K562 (cell line): ENCODE data around the gene ACTR1B. TPM values are rescaled to one million over a fixed set of nuclear protein-coding genes. Genes with fewer than 3 reads are reported as not detected.

Experiments used
- ATAC-seq: fragments of 200-7000 bp; cut with Tn5 transposase; 3 replicates; pipeline ENCODE4 v1.9.1; 2020; ENCODE audit warnings: moderate library complexity
- BruUV-seq: library from RNA; stranded (reverse); fragments of 400-500 nt; replicated peaks from 2 replicates; lab custom pipeline; 2021; lab: Mats Ljungman, UMichigan
- CTCF ChIA-PET: fragments of 300-600 bp; formaldehyde crosslinking; extraction: SDS; loops from one replicate; lab custom pipeline; 2021; ENCODE audit warnings: low intra/inter-chr PET ratio; lab: Yijun Ruan, JAX
- POLR2A ChIA-PET: fragments of 300-600, 350-650 bp; sonication (Branson Sonifier 250); formaldehyde crosslinking; extraction: SDS; loops from one replicate; lab custom pipeline; 2021; ENCODE audit warnings: antibody characterized with exemption, inconsistent platforms; lab: Yijun Ruan, JAX
- DNase-seq, 4 experiments: peaks; one replicate each; pipeline versions ENCODE4 v3.0.0 to v3.0.0-alpha.2; 2011 to 2018; ENCODE audit warnings: low spot score in 3 of 4, mixed read lengths in 3 of 4; ENCODE audit errors: extremely low read depth in 1 of 4
- FAIRE-seq: peaks from 2 replicates; lab custom pipeline; 2011; peaks lifted over from hg19 to GRCh38; lab: Jason Lieb, UNC
- H2AFZ ChIP-seq: 2 replicates; pipeline ENCODE4 v1.6.0; 2011; ENCODE audit warnings: low read depth, low read length, control low read depth, inconsistent platforms
- H3K27ac ChIP-seq: fragments of 200-600 bp; 3 replicates; pipeline ENCODE4 v1.8.0; 2011; ENCODE audit warnings: low read depth, mild to moderate bottlenecking, control low read depth, inconsistent platforms, low read length, moderate library complexity, mixed read lengths; ENCODE audit errors: extremely low read depth
- H3K27me3 ChIP-seq, 2 experiments: fragments of 300-600 bp in 1 of 2; 2 replicates in 1 of 2; 3 replicates in 1 of 2; pipeline versions ENCODE4 v1.6.0 to v1.8.0; 2011; ENCODE audit warnings: inconsistent platforms in 2 of 2, low read length in 2 of 2, mild to moderate bottlenecking in 1 of 2, mixed read lengths in 1 of 2, moderate library complexity in 1 of 2; ENCODE audit not compliant: control insufficient read depth in 2 of 2, insufficient read depth in 2 of 2
- H3K36me3 ChIP-seq: fragments of 300-600 bp; 3 replicates; pipeline ENCODE4 v1.8.0; 2011; ENCODE audit warnings: mild to moderate bottlenecking, low read length, inconsistent platforms; ENCODE audit not compliant: control insufficient read depth, insufficient read depth
- H3K4me1 ChIP-seq, 2 experiments: fragments of 200-600 bp in 1 of 2; replicated peaks in 1 of 2; 2 replicates in 1 of 2; 3 replicates in 1 of 2; pipeline versions ENCODE4 v1.5.1 to v1.8.0; 2011; ENCODE audit warnings: inconsistent platforms in 2 of 2, low read length in 2 of 2, mild to moderate bottlenecking in 1 of 2, mixed read lengths in 1 of 2, moderate library complexity in 1 of 2; ENCODE audit not compliant: control insufficient read depth in 2 of 2, insufficient read depth in 2 of 2
- H3K4me2 ChIP-seq: 2 replicates; pipeline ENCODE4 v1.6.1; 2011; ENCODE audit warnings: low read length, control low read depth, inconsistent platforms, mixed read lengths; ENCODE audit not compliant: insufficient read depth
- H3K4me3 ChIP-seq: fragments of 200-600 bp; sonication (generic), shearing (Covaris generic); 2 replicates; pipeline ENCODE4 v1.5.1; 2016; ENCODE audit warnings: control low read depth, inconsistent platforms
- H3K79me2 ChIP-seq: fragments of 200-600 bp; 3 replicates; pipeline ENCODE4 v1.8.0; 2011; ENCODE audit warnings: low read length, inconsistent platforms; ENCODE audit not compliant: control insufficient read depth, insufficient read depth
- H3K9ac ChIP-seq, 2 experiments: 2 replicates each; pipeline versions ENCODE4 v1.6.0 to v1.6.1; 2011; ENCODE audit warnings: low read depth in 2 of 2, low read length in 2 of 2, control low read depth in 1 of 2, inconsistent platforms in 1 of 2, mild to moderate bottlenecking in 1 of 2, mixed read lengths in 1 of 2; ENCODE audit not compliant: insufficient read depth in 1 of 2
- H3K9me1 ChIP-seq: one replicate; pipeline ENCODE4 v1.6.0; 2011; ENCODE audit warnings: inconsistent platforms, mild to moderate bottlenecking, low read length, moderate library complexity; ENCODE audit not compliant: control insufficient read depth, insufficient read depth
- H3K9me3 ChIP-seq: replicated peaks from 2 replicates; pipeline ENCODE4 v1.5.1; 2011; ENCODE audit warnings: low read depth, low read length, inconsistent platforms; ENCODE audit not compliant: control insufficient read depth, insufficient read depth
- H4K20me1 ChIP-seq: replicated peaks from 2 replicates; pipeline ENCODE4 v1.6.1; 2011; ENCODE audit warnings: low read length, inconsistent platforms, mixed read lengths; ENCODE audit not compliant: control insufficient read depth, insufficient read depth
- ELF4 ChIP-seq: fragments of 450-650 bp; formaldehyde crosslinking; IDR thresholded peaks from 2 replicates; pipeline ENCODE4 v1.4.0; 2022; ENCODE audit warnings: missing genetic modification characterization
- NRF1 ChIP-seq, 2 experiments: fragments of 450-650 bp; IDR thresholded peaks in 1 of 2; conservative IDR thresholded peaks in 1 of 2; 2 replicates each; pipeline ENCODE4 v1.6.1; 2014; ENCODE audit warnings: mild to moderate bottlenecking in 2 of 2
- POLR2AphosphoS2 ChIP-seq: IDR thresholded peaks from 2 replicates; pipeline ENCODE4 v1.6.1; 2012; ENCODE audit warnings: low read length, improper control_type of control experiment
- RFX7 ChIP-seq: fragments of 250-450 bp; sonication (Bioruptor Pico); IDR thresholded peaks from 2 replicates; pipeline ENCODE4 v1.5.1; 2021; ENCODE audit warnings: mild to moderate bottlenecking
- SMARCA4 ChIP-seq: fragments of 450-650 bp; IDR thresholded peaks from 2 replicates; pipeline ENCODE4 v1.6.1; 2016
- SNIP1 ChIP-seq: fragments of 450-650 bp; IDR thresholded peaks from 2 replicates; pipeline ENCODE4 v1.7.1; 2017; ENCODE audit warnings: low read depth, mild to moderate bottlenecking
- ZNF280B ChIP-seq: fragments of 250-450 bp; sonication (Bioruptor Pico); IDR thresholded peaks from 2 replicates; pipeline ENCODE4 v1.5.1; 2021; ENCODE audit warnings: mild to moderate bottlenecking
- WGBS: fragments of 100-300 bp; shearing (Covaris generic); methylation state at CpG from one replicate; pipeline ENCODE4 v1.1.6; 2016; ENCODE audit warnings: low coverage, mixed read lengths; ENCODE audit not compliant: insufficient coverage; ENCODE audit errors: missing lambda C conversion rate; 5-methylcytosine and 5-hydroxymethylcytosine counted together
- in situ Hi-C: fragments of 300-500 bp; cut with MboI; formaldehyde crosslinking; loops from 4 replicates; pipeline ENCODE4 v1.15.0; 2018; ENCODE audit warnings: inconsistent platforms, mixed read lengths
- intact Hi-C: fragments of 100-400 bp; cut with micrococcal nuclease; formaldehyde crosslinking; loops from 2 replicates; pipeline ENCODE4 v1.14.2; 2022
- polyA plus RNA-seq, 8 experiments: library from polyadenylated mRNA; depleted of rRNA in 4 of 8; stranded (reverse) in 5 of 8; unstranded in 3 of 8; fragments of >200 nt; fragmentation: Nextera tagmentation in 2 of 8; fragmentation: Illumina TruSeq in 1 of 8; extraction: Ambion mirVana in 2 of 8; extraction: Trizol in 1 of 8; gene quantifications; 2 replicates each; pipeline versions ENCODE4 v1.2.1 to v1.2.3, GENCODE V29; 2011 to 2014; ENCODE audit warnings: inconsistent platforms in 1 of 8, missing spikeins in 1 of 8
- total RNA-seq, 7 experiments: library from RNA; depleted of rRNA in 6 of 7; stranded (reverse); fragments of >200 nt in 6 of 7; fragmentation: Illumina TruSeq in 2 of 7; extraction: Trizol in 2 of 7; gene quantifications; 2 replicates each; pipeline versions ENCODE4 v1.2.1 to v1.2.3, GENCODE V29; 2011 to 2021; ENCODE audit warnings: low replicate concordance in 1 of 7

Gene ACTR1B
- total and polyA plus RNA-seq, 9 of the 15 experiments (the other 6 are each of a cell fraction or from before 2014, with no cell fraction given), result 0.49 to 42.3 (median 22.5) TPM

- intact Hi-C loops (no loop called here), in situ Hi-C loops (no loop called here)
- FAIRE-seq (peak; percentile 56), DNase-seq (no peak), ATAC-seq (no peak)
- TF ChIP-seq POLR2AphosphoS2, result peak; percentile 4; the same call in 1 of the 2 replicates
- TF ChIP-seq RFX7 (CRISPR knock-in tag), result no peak
- TF ChIP-seq SNIP1, result no peak
- no peak for TF ChIP-seq SMARCA4
- TSS peak; percentile 21 for BruUV-seq
- Histone ChIP-seq H3K36me3 (peaks cover 48% of the 10 kb centered on the region; the same call in 2 of the 3 replicates), H3K4me2 (no peak overlapping the region), H3K4me1 (peaks cover 0 to 21% of the 10 kb centered on the region in 2 experiments; a peak in 4 of 5 replicates), H3K79me2 (no peaks in the 10 kb centered on the region), H4K20me1 (no peaks in the 10 kb centered on the region), H3K9me3 (no peaks in the 10 kb centered on the region), H3K9ac (no peak overlapping the region), H2AFZ (no peak overlapping the region), H3K27me3 (no peaks in the 10 kb centered on the region), H3K9me1 (peaks cover 2% of the 10 kb centered on the region), H3K4me3 (no peak overlapping the region), H3K27ac (no peak overlapping the region)
- ChIA-PET CTCF (no interaction called here), POLR2A (interaction anchor here (3.3 to 11.8 kb wide), 2 partner anchors 8 to 10 kb away, joined by 25 to 135 read pairs; partner anchors contain the start of genes ACTR1B and COX5B)
- 89% methylated on average over 1 of the region's 1 CpG for WGBS
These were observed 10.0 kb downstream of the ACTR1B start for GRCh38 chr2:97653874-97654273.

- peaks cover 0 to 21% of the 10 kb centered on the region in 2 experiments; a peak in 4 of 5 replicates for H3K4me1 ChIP-seq
- peaks cover 48% of the 10 kb centered on the region; the same call in 2 of the 3 replicates for H3K36me3 ChIP-seq
- ATAC-seq (no peak), DNase-seq (no peak), FAIRE-seq (no peak)
- no peaks in the 10 kb centered on the region for H4K20me1 ChIP-seq
- ChIA-PET CTCF (no interaction called here), POLR2A (interaction anchor here (3.3 to 11.8 kb wide), 2 partner anchors 7 to 11 kb away, joined by 25 to 135 read pairs; partner anchors contain the start of genes ACTR1B and COX5B)
- no peaks in the 10 kb centered on the region for H3K79me2 ChIP-seq
- H3K4me3 ChIP-seq, result no peak overlapping the region
- H3K27ac ChIP-seq, result no peak overlapping the region
- H3K4me2 ChIP-seq, result no peak overlapping the region
- no peak overlapping the region for H3K9ac ChIP-seq
- H2AFZ ChIP-seq, result no peak overlapping the region
- intact Hi-C loops, result no loop called here
- BruUV-seq, result no TSS peak
- H3K27me3 ChIP-seq, result no peaks in the 10 kb centered on the region
- no peak for TF ChIP-seq ELF4
- TF ChIP-seq POLR2AphosphoS2, result peak; percentile 20; the same call in 1 of the 2 replicates
- TF ChIP-seq ZNF280B (CRISPR knock-in tag), result no peak
- no peak for TF ChIP-seq NRF1 (conservative IDR thresholded peaks at IDR 0.05 in 1 of 2, IDR thresholded peaks at IDR 0.05 in 1 of 2)
- H3K9me1 ChIP-seq, result peaks cover 2% of the 10 kb centered on the region
- WGBS, result 75% methylated on average over 2 of the region's 2 CpGs
- no peaks in the 10 kb centered on the region for H3K9me3 ChIP-seq
- in situ Hi-C loops, result no loop called here
These were observed 10.4 kb downstream of the ACTR1B start for GRCh38 chr2:97653473-97653872.
